ENCODE measurements around the gene DNAI1. TPM values are rescaled to one million over a fixed set of nuclear protein-coding genes. Genes with fewer than 3 reads are reported as not detected.
A peak's percentile ranks its signal among the peaks of the same experiment; 100 is the strongest.

Gene DNAI1
- polyA plus RNA-seq, 4 donors, result 1.9 to 2.2 (median 1.9) TPM

DNA sequence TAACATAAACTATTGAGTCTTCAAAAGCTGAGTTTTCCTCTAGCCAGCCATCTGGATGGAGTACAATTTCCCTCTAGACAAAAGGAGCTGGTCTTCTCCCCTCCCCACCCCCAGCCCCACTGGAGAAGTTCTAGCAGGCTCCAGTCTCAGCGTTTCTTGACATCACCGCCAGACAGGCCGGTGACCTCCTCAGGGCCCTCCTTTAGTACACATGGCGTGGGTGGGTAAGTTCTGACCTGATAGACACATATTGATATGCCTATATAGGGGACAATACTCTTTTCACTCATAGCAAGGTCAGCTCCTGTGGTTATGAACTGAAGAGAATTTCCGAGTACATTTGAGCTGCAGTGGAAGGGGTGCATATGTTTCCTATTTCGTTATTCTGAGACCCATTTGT is 27.2 kb downstream of the DNAI1 start:
- DNase-seq (ENCODE audit: low read depth in 4 of 4, low spot score in 3 of 4), result no peak

DNA sequence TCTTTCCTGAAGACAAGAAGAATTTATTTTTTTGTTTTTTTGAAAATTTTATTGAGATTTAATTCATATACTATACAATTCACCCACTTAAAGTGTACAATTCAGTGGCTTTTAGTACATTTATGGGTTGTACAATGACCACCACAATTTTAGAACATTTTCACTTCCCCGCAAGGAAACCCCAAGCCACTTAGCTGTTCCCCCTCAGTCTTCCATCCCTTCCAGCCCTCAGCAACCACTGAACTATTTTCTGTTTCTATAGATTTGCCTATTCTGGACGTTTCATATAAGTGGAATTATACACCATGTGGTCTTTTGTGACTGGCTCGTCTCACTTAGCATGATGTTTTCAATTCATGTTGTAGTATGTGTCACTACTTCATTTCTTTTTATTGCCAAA is 28.0 kb downstream of the DNAI1 start:
- DNase-seq (ENCODE audit: low read depth in 4 of 4, low spot score in 3 of 4), result no peak

DNA sequence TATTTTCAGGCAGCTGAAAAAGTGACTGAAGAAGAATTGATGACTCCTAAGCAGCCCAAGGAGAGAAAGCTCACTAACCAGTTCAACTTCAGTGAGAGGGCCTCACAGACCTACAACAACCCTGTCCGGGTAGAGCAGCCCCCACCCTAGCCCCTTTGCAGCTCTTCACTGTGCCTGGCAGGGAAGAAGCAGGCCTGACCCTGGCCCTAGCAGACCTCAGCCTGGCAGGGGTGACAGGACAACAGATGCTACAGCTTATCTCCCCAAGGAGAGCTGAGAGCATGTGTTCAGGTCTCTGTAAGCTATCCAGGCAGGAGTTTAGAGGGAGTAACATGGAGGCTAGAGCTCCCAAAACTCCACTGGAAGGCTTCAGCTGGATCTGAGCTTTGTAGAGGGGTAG is 31.8 kb downstream of the DNAI1 start:
- DNase-seq (ENCODE audit: low read depth in 4 of 4, low spot score in 3 of 4), result no peak

DNA sequence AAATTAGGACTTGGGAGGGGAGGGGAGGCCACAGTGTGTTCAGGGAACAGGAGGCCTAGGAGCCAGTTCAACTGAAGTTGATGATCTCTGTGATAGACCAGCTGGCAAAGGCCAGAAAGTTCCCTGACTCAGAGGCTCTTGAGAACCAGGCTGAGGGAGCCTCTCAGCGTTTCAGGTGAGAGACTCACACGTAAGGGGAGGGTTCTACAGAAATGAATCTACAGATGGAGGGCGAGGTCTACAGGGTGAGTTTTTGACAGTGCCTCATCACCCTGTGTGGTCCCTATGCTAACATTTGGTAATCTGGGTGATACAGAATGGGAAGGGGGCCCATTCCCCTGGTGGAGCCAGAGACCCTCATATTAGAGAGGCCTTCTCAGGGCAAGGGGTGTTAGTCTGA is 32.2 kb downstream of the DNAI1 start:
- no peak for DNase-seq (ENCODE audit: low read depth in 4 of 4, low spot score in 3 of 4)

DNA sequence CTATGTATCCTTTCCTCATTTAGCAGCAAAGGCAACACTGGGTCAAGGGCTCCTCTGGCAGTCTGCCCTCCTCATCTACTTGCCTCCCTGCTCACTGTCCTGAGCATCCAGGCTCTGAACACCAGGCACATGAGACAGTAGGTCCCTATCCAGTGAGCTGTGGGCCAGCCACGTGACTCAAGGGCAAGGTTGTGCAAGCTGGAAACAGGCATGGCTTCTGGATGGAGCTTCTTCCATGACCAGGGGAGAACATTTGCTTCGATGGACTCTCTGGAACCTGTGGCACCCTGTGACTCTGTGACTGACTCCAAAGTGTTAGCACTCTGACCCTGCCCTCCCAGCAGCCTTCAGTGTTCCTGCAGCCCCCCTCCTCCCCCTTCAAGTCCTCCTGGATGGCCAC is 33.0 kb downstream of the DNAI1 start:
- no peak for DNase-seq (ENCODE audit: low read depth in 4 of 4, low spot score in 3 of 4)

DNA sequence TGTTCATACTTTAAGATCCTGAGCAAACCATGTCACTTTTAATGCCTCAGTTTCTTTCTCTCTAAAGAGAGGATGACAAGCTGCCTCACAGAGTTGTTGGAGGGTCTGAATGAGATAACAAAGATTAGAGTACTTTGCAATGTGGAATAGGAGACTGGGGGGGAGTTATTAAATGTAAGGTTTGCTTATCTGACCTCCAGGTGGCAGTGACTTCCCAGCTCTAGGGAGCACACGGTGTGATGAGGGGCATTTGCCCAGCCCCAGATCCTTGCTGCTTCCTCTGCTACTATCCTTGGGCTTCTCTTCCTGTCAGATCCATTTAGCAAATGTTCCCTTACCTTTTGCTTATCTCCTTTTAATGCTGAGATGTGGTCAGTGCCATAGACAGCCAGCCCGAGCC is 33.4 kb downstream of the DNAI1 start:
- DNase-seq (ENCODE audit: low read depth in 4 of 4, low spot score in 3 of 4), result no peak

DNA sequence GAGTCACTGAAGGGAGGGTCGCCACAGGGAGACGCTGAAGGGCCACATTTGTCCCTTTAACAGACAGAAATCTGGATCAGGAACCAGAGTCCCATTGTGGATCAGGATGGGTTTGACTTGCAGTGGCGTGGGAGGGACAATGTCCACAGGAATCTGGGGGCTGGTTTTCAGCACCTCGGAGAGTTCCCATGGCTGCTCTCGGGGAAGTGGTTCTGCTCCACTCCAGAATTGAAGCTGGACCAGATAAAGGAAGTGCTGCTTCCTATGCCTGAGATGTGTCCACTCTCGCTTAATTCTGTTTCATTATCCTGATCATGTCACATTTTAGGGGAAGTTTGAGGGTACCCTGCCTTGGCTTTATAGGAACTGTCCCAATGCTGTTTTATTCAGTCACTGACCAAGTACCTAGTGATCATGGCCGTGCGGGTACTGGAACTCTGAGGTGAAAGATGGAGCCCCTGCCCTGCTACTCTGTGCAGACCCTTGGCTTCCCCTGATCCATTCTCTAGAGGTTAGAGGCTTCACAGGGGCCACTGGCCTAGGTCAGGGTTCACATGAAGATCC is 35.4 kb downstream of the DNAI1 start:
- DNase-seq (ENCODE audit: low read depth in 4 of 4, low spot score in 3 of 4), result peak; percentile 43 to 62 (median 54)

DNA sequence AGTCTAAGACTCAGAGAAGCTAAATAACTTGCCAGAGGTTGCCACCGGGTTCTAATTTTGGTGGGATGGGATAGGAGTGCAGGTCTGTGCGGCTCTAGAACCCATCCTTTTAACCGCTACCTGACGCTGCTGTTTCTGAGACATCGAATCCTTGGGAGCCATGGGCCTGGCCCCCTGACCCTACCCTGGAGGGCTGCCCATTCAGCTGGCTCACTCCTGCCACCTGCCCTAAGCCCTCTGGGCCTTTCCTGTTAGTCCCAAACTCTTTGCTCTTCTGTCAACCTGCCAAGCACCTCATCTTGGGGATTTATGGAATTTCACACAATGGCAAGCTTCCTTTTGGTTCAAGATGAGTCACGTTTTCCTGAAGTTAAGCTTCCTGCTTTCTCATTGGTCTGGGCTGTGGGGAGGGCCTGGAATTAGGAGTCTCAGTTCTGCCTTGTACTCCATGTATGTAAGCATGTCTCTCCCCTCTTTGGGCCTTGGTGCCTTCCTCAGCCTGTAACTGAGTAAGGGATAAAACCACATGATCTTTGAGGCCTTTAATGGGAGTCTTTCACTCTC is 37.6 kb downstream of the DNAI1 start:
- DNase-seq (ENCODE audit: low read depth in 4 of 4, low spot score in 3 of 4), result no peak

DNA sequence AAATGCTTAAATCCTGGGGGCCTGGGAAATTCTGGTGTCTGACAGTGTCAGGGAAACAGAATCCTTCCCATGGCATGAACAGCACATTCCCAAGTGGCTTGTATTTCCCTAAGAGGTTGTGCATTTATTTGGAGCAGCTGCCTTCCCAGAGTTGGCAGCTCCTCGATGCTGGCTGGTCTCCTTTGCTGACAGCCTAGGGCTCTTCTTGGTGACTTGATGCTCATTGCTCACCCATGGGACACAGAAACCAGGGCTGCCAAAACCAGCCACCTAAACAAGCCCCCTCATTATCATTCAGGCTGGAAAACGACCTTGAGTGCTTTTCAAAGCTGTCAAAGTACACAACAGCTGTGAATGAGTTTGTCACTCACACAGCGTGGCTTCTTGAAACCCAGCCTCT is 39.9 kb downstream of the DNAI1 start:
- DNase-seq (ENCODE audit: low read depth in 4 of 4, low spot score in 3 of 4), result no peak

DNA sequence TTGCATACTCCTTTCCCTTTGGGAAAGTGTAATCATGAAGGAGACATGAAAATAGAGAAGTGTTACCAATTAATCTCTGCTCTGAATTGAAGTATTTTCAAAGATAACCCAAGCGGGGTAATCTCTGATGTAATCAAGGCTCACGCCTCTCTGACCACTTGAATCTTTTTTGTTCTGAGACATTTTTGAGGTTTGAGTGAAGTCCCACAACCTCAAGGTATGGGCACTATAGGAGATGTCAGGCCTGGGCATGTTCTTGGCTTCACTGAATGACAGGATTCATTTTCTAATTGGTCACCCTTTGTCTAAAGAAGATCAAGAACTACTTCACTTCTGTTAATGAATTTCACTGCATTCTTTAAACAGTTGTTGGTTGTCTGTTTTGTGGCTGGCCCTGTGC is 40.5 kb downstream of the DNAI1 start:
- no peak for DNase-seq (ENCODE audit: low read depth in 4 of 4, low spot score in 3 of 4)

DNA sequence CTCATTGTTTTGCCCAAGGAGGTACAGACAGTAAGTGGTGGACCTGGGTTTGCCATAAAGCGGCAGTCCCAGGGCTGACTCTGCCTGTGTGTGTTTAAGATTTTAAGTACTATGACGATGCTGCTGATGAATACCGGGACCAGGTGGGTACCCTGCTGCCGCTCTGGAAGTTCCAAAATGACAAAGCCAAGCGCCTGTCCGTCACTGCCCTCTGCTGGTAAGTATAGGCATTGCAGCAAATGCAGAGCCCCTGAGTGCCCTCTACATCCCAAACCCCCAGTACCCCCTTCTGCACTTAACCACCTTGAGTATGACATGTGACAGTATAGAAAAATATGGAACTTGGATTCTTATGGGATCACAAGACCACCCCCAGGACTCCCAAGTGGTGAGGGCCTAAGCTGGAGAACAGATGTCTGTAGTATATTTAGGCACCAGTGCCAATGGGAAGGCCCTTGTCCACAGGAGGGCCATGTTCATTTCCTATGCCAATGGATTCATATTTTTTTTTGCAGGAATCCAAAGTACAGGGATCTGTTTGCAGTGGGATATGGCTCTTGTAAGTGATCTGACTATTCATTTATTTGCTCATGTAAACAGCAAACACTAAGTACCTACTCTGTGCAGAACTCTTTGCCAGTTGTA is 42.1 kb downstream of the DNAI1 start:
- peak in 1 of 4 donors; percentile 48 for DNase-seq (ENCODE audit: low read depth in 4 of 4, low spot score in 3 of 4)

DNA sequence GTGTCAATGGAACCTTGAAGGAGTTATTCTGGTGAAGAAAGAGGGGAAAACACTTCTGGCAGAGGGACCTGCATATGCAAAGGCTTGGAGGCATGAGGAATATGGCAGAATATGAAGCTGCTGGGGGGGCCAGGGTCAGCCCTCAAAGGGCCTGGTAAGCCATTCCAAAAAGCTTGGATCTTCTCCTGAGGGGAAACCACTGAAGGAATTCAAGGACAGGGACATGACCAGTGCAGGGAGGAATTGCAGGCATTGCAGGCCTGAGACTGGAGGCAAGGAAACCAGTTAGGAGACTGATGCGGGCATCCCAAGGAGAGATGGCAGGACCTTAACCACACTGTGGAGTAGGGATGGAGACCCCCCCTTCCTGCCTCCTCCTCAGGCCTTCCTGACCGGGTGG is 42.8 kb downstream of the DNAI1 start:
- no peak for DNase-seq (ENCODE audit: low read depth in 4 of 4, low spot score in 3 of 4)

DNA sequence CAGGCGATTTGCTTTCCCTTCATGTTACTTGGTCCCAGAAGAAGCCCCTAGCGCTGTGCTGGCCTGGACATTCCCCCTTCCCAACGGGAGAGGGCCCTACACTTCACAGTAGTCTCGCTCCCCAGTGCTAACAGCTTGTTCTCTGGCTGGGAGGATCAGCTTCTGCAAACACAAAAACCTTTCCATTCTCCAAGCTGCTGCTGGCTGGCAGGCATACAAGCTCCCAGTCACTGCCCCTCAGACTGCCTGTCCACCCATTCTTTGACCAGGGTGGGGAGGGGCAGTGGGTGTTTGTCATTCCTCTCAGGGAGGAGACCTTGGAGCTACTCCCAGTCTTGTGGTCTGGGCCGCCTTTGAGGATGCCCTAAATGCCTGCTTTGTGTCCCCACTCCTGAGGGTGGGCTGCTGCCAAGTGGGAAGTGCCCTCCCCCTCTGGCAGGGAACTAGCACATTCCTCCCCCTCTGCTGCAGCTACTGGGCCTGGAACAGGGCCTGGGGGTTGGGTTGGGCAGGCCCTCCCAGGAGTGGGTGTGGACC is 43.4 kb downstream of the DNAI1 start:
- DNase-seq (ENCODE audit: low read depth in 4 of 4, low spot score in 3 of 4), result no peak

DNA sequence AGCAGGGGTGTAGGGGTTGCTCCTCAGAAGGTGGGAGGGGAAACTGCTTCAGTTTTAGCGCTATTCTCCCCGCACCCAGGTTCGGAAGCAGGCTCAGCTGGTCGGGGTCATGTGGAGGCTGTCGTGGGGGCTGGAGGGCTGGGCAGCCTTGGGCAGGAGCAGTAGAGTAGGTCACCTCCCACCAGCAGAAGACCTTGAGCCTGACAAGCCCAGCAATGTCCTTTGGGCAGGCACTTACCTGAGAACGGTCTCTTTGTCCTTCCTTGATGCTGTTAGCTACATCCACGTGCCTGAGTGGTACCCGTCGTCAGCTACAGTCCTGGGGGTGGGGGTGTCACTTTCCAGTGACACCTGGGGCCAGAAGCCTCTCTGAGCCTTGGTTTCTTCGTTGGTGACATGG is 43.9 kb downstream of the DNAI1 start:
- DNase-seq (ENCODE audit: low read depth in 4 of 4, low spot score in 3 of 4), result no peak

DNA sequence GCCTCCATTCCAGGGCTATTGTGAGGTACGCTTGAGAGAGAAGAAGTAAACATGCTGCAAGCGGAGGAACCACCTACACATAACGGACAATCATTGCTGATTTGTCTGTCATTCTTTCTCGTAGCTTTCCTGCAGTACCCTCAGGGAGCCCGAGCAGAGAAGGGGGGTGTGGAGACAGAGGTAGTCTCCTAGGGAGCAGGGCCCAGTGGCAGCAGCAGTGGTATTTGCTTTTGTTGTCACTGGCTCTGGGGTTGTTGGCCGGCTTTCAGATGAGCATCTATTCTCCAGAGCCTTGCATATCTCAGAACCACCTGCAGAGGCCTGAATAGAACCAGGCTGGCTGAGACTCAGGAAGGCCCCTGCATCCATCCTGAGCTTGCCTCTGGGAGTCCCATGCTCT is 44.3 kb downstream of the DNAI1 start:
- no peak for DNase-seq (ENCODE audit: low read depth in 4 of 4, low spot score in 3 of 4)

DNA sequence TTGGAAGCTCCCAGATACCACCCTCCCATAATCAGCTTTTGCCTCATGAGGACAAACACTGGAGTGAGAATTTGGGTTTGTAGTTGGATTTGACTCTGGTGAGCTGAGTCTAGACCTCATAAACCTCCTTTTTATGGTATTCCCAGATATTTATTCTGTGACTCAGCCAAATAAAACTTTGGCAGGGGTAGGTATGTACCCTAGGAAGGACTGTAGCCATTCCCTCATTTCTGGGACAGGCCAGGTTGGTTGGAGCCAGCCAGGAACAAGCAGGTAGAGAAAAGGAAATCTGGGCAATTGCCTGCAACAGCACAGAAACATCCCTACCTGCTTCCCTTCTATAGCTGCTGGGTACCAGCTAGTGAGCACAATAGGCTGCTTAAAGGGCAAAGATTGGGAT is 44.8 kb downstream of the DNAI1 start:
- no peak for DNase-seq (ENCODE audit: low read depth in 4 of 4, low spot score in 3 of 4)

DNA sequence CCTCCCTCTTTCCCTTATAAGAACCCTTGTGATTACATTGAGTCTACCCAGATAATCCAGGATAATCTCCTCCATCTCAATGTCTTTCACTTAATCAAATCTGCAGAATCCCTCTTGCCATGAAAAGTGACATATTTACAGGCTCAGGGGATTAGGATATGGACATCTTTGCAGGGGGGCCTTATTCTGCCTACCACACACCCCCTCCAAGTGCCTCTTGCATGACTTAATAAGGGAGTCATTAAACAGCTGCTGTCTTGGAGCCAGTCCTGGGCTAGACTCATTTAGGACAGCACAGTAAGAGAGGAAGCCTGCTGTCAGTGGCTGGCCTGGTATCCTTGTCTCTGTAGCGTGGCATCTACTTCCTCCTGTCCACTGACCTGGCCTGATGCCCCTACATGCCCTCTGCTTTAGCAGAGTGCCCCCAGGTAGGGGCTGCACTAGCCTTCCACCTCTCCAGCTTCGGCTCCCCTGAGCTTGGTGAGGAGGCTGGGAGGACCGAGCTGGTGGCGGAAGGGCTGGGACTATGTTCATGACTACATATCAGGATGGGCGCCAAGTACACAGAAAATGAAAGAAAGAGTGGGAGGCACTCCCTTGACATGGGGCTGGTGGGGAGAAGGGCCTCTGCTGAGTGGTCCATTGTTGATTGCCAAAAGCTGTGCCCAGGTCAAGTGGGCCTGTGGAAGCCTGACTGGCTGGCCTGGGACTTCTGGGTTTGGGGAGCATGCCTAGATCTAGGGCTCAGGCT is 46.9 kb downstream of the DNAI1 start:
- DNase-seq (ENCODE audit: low read depth in 4 of 4, low spot score in 3 of 4), result no peak

DNA sequence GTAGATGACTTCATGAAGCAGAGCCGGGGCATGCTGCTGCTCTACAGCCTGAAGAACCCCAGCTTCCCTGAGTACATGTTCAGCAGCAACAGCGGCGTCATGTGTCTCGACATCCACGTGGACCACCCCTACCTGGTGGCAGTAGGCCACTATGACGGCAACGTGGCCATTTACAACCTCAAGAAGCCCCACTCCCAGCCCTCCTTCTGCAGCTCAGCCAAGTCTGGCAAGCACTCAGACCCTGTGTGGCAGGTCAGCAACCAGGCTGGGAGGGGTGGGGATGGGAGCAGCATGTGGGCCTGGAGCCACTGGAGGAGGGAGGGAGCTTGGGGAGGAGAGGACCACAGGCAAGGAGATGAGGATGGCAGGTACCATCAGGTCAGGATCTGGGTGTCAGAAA is 48.0 kb downstream of the DNAI1 start:
- DNase-seq (ENCODE audit: low read depth in 4 of 4, low spot score in 3 of 4), result no peak

DNA sequence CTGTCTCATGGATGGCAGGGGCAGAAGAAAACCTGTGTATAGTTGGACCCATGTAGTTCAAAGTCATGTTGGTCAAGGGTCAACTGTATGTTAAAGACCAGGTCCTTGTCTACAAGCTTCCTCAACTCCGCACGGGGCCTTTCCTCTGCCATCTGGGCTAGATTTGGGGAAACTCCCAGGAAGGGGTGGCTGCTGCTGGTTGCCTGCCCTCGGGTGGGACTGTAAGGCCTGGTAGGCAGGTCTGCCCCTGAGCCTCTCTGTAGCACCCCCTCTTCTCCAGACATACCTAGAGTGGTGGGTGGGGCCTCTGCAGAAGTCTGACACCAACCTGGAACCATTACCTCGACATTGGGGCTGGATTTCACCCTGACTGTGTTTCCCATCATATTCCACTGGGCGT is 49.0 kb downstream of the DNAI1 start:
- no peak for DNase-seq (ENCODE audit: low read depth in 4 of 4, low spot score in 3 of 4)

DNA sequence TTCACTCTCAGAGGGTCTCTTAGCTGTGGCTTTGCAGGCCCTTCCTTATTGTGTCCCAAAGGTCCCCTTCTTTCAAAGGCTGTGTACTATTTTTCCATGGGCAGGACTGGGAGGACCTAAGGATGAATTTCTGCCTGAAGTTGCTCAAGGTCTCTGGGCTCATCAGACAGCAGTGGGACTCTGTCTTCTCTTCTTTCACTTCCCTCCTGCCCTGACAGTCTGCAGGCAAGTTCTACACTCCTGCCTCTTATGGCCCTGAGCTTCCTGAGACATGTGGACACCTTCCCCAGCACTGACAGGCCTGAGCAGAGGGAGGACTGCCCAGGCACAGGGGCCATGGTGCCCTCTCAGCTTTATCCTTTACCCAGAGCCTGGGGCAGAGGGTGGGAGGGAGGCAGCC is 49.4 kb downstream of the DNAI1 start:
- no peak for DNase-seq (ENCODE audit: low read depth in 4 of 4, low spot score in 3 of 4)

DNA sequence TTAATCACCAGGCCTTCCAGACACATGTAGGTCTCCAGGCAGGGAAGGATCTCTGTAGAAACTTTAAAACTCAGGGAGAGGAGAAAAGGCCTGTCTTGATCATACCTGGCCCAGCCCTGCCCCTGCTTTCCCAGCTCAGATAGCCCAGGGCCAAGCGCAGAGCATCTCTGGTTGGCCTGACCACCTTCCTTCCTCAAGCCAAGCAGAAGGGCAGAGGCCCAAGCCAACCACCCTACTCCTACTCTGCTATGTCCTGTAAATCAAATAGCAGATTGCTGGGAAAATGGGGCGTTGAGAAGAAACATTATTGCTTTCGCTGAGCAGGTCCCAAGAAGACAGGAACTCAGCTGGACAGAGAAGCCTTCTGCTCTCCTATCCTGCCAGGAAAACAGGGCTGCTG is 49.9 kb downstream of the DNAI1 start:
- no peak for DNase-seq (ENCODE audit: low read depth in 4 of 4, low spot score in 3 of 4)

DNA sequence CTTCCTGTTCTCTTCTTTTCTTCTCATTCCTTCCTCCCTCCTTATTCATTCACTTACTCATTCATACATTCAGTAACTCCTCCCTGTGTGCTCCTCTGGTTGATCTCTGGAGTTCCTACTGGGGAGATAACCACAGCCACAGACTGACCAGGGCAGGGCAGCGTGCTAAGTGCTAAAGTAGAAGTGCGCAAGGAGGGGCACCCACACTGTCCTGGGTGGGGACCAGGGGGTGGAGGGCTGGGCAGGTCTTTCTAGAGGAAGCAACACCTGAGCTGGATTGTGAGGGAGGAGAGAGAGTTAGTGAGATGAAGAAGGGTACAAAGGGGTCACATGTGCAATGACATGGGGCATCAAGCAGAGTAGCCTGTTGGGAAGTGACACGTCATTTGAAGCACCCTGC is 50.3 kb downstream of the DNAI1 start:
- no peak for DNase-seq (ENCODE audit: low read depth in 4 of 4, low spot score in 3 of 4)
